Astrocyte (in vitro differentiated cells and primary cell): ENCODE data around the gene CTNNAL1.

Source experiments
- EZH2 ChIP-seq: IDR thresholded peaks from 2 replicates; pipeline ENCODE4 v1.6.1; 2012; ENCODE audit warnings: mild to moderate bottlenecking, low read length, inconsistent platforms; ENCODE audit not compliant: insufficient read depth
- TF ChIP-seq, protein P1 (sequence below): IDR thresholded peaks from 2 replicates; pipeline ENCODE4 v1.5.1; 2011; ENCODE audit warnings: low read depth, mild to moderate bottlenecking, inconsistent platforms, low read length, moderate library complexity; ENCODE audit not compliant: insufficient read depth

DNA sequence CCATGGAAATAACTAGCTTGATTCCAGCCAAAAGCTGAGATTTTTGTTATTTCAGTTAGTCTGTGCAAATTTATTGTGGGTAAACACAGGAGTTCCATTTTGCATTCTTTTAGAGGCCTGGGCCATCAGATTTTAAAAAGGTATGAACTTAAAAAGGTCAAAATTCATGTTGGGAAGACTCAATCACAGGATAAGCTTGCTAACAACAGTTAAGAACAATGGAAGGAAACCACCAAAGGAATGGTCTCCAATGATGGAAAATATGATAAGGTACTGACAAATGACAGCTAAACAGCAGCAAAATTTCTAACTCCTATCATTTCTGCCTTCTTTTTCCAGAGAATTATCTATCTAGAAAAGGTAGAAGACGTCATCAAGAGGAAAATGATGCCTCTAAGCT is 63.1 kb downstream of the CTNNAL1 start:
- TF ChIP-seq EZH2, result no peak
- TF ChIP-seq, protein P1, sequence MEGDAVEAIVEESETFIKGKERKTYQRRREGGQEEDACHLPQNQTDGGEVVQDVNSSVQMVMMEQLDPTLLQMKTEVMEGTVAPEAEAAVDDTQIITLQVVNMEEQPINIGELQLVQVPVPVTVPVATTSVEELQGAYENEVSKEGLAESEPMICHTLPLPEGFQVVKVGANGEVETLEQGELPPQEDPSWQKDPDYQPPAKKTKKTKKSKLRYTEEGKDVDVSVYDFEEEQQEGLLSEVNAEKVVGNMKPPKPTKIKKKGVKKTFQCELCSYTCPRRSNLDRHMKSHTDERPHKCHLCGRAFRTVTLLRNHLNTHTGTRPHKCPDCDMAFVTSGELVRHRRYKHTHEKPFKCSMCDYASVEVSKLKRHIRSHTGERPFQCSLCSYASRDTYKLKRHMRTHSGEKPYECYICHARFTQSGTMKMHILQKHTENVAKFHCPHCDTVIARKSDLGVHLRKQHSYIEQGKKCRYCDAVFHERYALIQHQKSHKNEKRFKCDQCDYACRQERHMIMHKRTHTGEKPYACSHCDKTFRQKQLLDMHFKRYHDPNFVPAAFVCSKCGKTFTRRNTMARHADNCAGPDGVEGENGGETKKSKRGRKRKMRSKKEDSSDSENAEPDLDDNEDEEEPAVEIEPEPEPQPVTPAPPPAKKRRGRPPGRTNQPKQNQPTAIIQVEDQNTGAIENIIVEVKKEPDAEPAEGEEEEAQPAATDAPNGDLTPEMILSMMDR, result no peak
